ENCODE results near the gene PRKCB. TPM values are rescaled to one million over a fixed set of nuclear protein-coding genes. Genes with fewer than 3 reads are reported as not detected.

PRKCB gene
- total RNA-seq, 1 experiment from 2014 or later, result 0.89 TPM

DNA sequence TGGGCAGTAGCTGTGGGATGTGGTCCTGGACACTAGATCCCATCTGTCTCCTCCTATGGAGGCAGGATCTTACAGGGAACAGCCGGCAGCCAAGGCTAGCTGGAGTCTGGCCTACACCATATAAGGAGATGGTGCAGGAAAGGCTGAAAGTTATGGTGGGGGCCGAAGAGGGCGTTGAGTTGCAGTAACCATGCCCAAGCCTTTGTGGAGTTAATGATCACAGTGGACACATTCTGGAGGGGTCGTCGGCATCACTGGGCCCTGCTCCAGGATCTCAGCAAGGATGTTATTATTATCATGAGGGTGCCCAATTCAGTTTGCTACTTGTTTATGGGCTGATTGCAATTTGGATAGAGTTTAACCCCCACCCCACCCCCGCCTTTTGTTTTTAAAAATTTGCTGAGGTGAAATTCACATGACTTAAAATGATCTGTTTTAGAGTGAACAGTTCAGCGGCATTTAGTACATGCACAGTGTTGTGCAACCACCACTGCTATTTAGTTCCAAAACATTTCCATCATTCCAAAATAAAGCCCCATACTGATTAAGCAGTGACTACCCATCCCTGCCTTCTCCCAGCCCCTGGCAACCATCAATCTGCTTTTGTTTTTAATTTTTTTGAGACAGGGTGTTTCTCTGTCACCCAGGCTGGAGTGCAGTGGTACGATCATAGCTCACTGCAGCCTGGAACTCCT lies 236.0 kb downstream of the PRKCB start:
- ChIA-PET RAD21 (ENCODE audit: low non-redundant PET in 1 of 2, low total read pairs in 2 of 2, uncharacterized antibody in 2 of 2, unreplicated experiment in 2 of 2) (interaction anchor here in 1 of 2 experiments (1.4 kb wide), 1 partner anchor 181 kb away, joined by 7 read pairs; no protein-coding TSS in a partner anchor), POLR2A (no interaction called here), CTCF (interaction anchor here (0.7 to 2.1 kb wide), 11 partner anchors 10 to 433 kb away, joined by 3 to 39 read pairs (median 4); no protein-coding TSS in a partner anchor)
- Histone ChIP-seq H3K36me3 (ENCODE audit: control insufficient read depth in 1 of 2, insufficient read depth in 2 of 2, low read length in 2 of 2) (no peaks in the 10 kb centered on the region), H3K27me3 (ENCODE audit: insufficient read depth, low read length) (peaks cover 29% of the 10 kb centered on the region), H3K4me3 (replicated peaks in 1 of 2; ENCODE audit: low read depth in 1 of 2, low read length in 2 of 2) (no peak overlapping the region), H4K20me1 (ENCODE audit: insufficient read depth) (no peaks in the 10 kb centered on the region), H3K27ac (ENCODE audit: low read depth, low read length) (no peak overlapping the region), H3K4me2 (ENCODE audit: low read length) (no peak overlapping the region), H2AFZ (ENCODE audit: low read depth, low read length, poor library complexity, severe bottlenecking) (no peak overlapping the region), H3K79me2 (ENCODE audit: insufficient read depth, low read length) (no peaks in the 10 kb centered on the region), H3K9ac (ENCODE audit: low read length) (no peak overlapping the region), H3K9me2 (ENCODE audit: insufficient read depth) (no peaks in the 10 kb centered on the region), H3K9me3 (ENCODE audit: control insufficient read depth in 1 of 2, insufficient read depth in 1 of 2, low read depth in 1 of 2, low read length in 2 of 2) (no peaks in the 10 kb centered on the region), H3K4me1 (ENCODE audit: control insufficient read depth in 1 of 2, insufficient read depth in 2 of 2, low read length in 2 of 2) (peaks cover 0 to 6% of the 10 kb centered on the region in 2 experiments; a peak in 1 of 4 replicates)
- no peak for ATAC-seq
- TF ChIP-seq EZH2phosphoT487 (IDR thresholded peaks at IDR 0.05; ENCODE audit: borderline replicate concordance) (no peak), ELF1 (IDR thresholded peaks at IDR 0.05; ENCODE audit: borderline replicate concordance, low read depth) (no peak), ZFX (IDR thresholded peaks at IDR 0.05) (no peak)
- intact Hi-C loops (cut with micrococcal nuclease), result loop anchor here (10.0 kb wide), 1 partner anchor 183 kb away; the partner anchor contains the start of gene CACNG3
- BruUV-seq (replicated peaks), result no TSS peak
- no peak for DNase-seq (ENCODE audit: low read depth, low spot score)

GRCh38 chr16:24073321-24073720 lies 237.5 kb downstream of the PRKCB start:
- ATAC-seq, result no peak
- Histone ChIP-seq H4K20me1 (ENCODE audit: insufficient read depth) (no peaks in the 10 kb centered on the region), H3K36me3 (ENCODE audit: control insufficient read depth in 1 of 2, insufficient read depth in 2 of 2, low read length in 2 of 2) (no peaks in the 10 kb centered on the region), H3K79me2 (ENCODE audit: insufficient read depth, low read length) (no peaks in the 10 kb centered on the region), H2AFZ (ENCODE audit: low read depth, low read length, poor library complexity, severe bottlenecking) (no peak overlapping the region), H3K9me3 (ENCODE audit: control insufficient read depth in 1 of 2, insufficient read depth in 1 of 2, low read depth in 1 of 2, low read length in 2 of 2) (no peaks in the 10 kb centered on the region), H3K4me1 (ENCODE audit: control insufficient read depth in 1 of 2, insufficient read depth in 2 of 2, low read length in 2 of 2) (peaks cover 0 to 6% of the 10 kb centered on the region in 2 experiments; a peak in 1 of 4 replicates), H3K9me2 (ENCODE audit: insufficient read depth) (no peaks in the 10 kb centered on the region), H3K27me3 (ENCODE audit: insufficient read depth, low read length) (peaks cover 29% of the 10 kb centered on the region), H3K4me2 (ENCODE audit: low read length) (no peak overlapping the region), H3K27ac (ENCODE audit: low read depth, low read length) (no peak overlapping the region), H3K4me3 (replicated peaks in 1 of 2; ENCODE audit: low read depth in 1 of 2, low read length in 2 of 2) (no peak overlapping the region), H3K9ac (ENCODE audit: low read length) (no peak overlapping the region)
- no peak for TF ChIP-seq RAD21 (IDR thresholded peaks at IDR 0.05; ENCODE audit: low read depth)
- POLR2A ChIA-PET, result no interaction called here
- intact Hi-C loops (cut with micrococcal nuclease), result loop anchor here (10.0 kb wide), 1 partner anchor 181 kb away; the partner anchor contains the start of gene CACNG3
- CTCF ChIA-PET, result no interaction called here
- no TSS peak for BruUV-seq (replicated peaks)
- no peak for DNase-seq (ENCODE audit: low read depth, low spot score)
- RAD21 ChIA-PET (ENCODE audit: low non-redundant PET in 1 of 2, low total read pairs in 2 of 2, uncharacterized antibody in 2 of 2, unreplicated experiment in 2 of 2), result no interaction called here

Data from HCT116 (cell line).